GM06990 (cell line): ENCODE measurements around the gene NAV3.

Experiments
- DNase-seq: peaks from one replicate; pipeline ENCODE4 v3.0.0-alpha.2; 2011; ENCODE audit not compliant: insufficient read length; ENCODE audit errors: extremely low read depth
- H3K27me3 ChIP-seq: replicated peaks from 2 replicates; pipeline ENCODE4 v1.6.0; 2011; ENCODE audit warnings: low read length; ENCODE audit not compliant: control insufficient read depth, insufficient read depth
- H3K36me3 ChIP-seq: 2 replicates; pipeline ENCODE4 v1.5.1; 2011; ENCODE audit warnings: low read length; ENCODE audit not compliant: control insufficient read depth, insufficient read depth
- H3K4me3 ChIP-seq: replicated peaks from 2 replicates; pipeline ENCODE4 v1.5.1; 2011; ENCODE audit warnings: low read depth, mild to moderate bottlenecking, control low read depth, low read length
- TF ChIP-seq, protein P1 (sequence below): IDR thresholded peaks from 2 replicates; pipeline ENCODE4 v1.5.1; 2011; ENCODE audit warnings: low read length, control low read depth, mild to moderate bottlenecking, inconsistent platforms; ENCODE audit not compliant: insufficient read depth, poor library complexity, severe bottlenecking

NAV3 gene

GRCh38 chr12:78194448-78194847 is 363.8 kb downstream of the NAV3 start:
- DNase-seq: no peak
- H3K4me3 ChIP-seq: no peak overlapping the region
- TF ChIP-seq, protein P1, sequence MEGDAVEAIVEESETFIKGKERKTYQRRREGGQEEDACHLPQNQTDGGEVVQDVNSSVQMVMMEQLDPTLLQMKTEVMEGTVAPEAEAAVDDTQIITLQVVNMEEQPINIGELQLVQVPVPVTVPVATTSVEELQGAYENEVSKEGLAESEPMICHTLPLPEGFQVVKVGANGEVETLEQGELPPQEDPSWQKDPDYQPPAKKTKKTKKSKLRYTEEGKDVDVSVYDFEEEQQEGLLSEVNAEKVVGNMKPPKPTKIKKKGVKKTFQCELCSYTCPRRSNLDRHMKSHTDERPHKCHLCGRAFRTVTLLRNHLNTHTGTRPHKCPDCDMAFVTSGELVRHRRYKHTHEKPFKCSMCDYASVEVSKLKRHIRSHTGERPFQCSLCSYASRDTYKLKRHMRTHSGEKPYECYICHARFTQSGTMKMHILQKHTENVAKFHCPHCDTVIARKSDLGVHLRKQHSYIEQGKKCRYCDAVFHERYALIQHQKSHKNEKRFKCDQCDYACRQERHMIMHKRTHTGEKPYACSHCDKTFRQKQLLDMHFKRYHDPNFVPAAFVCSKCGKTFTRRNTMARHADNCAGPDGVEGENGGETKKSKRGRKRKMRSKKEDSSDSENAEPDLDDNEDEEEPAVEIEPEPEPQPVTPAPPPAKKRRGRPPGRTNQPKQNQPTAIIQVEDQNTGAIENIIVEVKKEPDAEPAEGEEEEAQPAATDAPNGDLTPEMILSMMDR: no peak
- H3K27me3 ChIP-seq: no peaks in the 10 kb centered on the region
- H3K36me3 ChIP-seq: no peaks in the 10 kb centered on the region

GRCh38 chr12:78198896-78199295 is 368.2 kb downstream of the NAV3 start:
- TF ChIP-seq, protein P1: no peak
- H3K36me3 ChIP-seq: no peaks in the 10 kb centered on the region
- H3K27me3 ChIP-seq: no peaks in the 10 kb centered on the region
- DNase-seq: no peak
- no peak overlapping the region for H3K4me3 ChIP-seq

- TF ChIP-seq, protein P1: no peak
- no peaks in the 10 kb centered on the region for H3K27me3 ChIP-seq
- H3K4me3 ChIP-seq: no peak overlapping the region
- DNase-seq: no peak
- H3K36me3 ChIP-seq: no peaks in the 10 kb centered on the region
These were observed 369.2 kb downstream of the NAV3 start for GRCh38 chr12:78199926-78200325.

GRCh38 chr12:78204926-78205325 is 374.2 kb downstream of the NAV3 start:
- TF ChIP-seq, protein P1: no peak
- Histone ChIP-seq H3K4me3 (no peak overlapping the region), H3K27me3 (no peaks in the 10 kb centered on the region), H3K36me3 (no peaks in the 10 kb centered on the region)
- no peak for DNase-seq

DNA sequence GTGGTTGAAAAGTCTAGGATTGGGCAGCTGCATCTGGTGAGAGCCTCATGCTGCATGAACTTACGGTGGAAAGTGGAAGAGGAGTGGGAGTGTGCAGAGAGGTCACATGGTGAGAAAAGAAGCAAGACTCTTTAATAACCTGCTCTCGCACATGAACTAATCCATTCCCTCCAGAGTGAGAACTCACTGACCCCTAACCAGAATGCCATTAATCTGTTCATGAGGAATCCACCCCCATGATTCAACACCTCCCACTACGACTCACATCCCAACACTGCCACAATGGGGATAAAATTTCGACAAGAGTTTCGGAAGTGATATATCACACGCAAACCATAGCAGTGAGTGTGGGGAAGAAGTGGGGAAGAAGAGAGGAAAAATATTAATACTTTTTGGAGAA is 377.4 kb downstream of the NAV3 start:
- no peak overlapping the region for H3K4me3 ChIP-seq
- no peaks in the 10 kb centered on the region for H3K36me3 ChIP-seq
- TF ChIP-seq, protein P1: no peak
- DNase-seq: no peak
- no peaks in the 10 kb centered on the region for H3K27me3 ChIP-seq

DNA sequence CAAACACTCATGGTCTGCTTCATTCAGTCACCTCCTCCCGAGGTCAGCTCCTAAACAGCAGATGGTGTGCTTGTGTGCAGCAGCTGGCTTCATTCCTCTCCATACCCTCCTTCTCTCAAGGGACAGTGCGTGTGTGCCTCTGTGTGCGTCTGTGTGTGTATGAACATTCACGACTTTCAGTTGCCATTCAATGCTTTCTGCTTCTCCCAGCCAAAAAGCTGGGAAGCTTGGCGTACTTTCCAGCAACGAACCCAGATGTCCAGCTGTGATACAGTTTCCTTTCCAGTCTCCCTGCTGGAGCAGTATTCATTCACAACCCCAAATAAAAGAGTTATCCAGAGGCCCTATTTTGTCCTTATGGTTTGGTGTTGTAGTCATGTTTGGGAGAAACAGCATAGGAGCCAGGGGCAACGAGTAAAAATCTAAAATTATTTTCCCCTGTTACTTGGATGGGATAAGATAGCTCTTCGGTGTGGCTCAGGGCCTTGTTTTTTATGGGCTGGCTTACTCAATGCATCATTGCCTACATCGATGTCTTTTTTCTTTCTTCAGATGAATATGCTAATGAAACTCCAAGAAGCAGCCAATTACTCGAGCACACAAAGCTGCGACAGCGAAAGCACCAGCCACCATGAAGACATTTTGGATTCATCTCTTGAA is 379.3 kb downstream of the NAV3 start:
- TF ChIP-seq, protein P1: no peak
- Histone ChIP-seq H3K36me3 (no peaks in the 10 kb centered on the region), H3K27me3 (no peaks in the 10 kb centered on the region), H3K4me3 (no peak overlapping the region)
- no peak for DNase-seq
